A673 (cell line): Measurements from ENCODE around the gene IRF2BP2. TPM values are rescaled to one million over a fixed set of nuclear protein-coding genes. Genes with fewer than 3 reads are reported as not detected.

Source experiments
- BruUV-seq: library from RNA; stranded (reverse); fragments of 400-500 nt; replicated peaks from 2 replicates; lab custom pipeline; 2021; lab: Mats Ljungman, UMichigan
- CTCF ChIA-PET: fragments of 300-600 bp; sonication (Branson Sonifier 250); formaldehyde crosslinking; loops from one replicate; lab custom pipeline; 2022; ENCODE audit warnings: antibody characterized with exemption; lab: Charles Lee
- POLR2A ChIA-PET: fragments of 300-600 bp; sonication (Branson Sonifier 250); formaldehyde crosslinking; loops from one replicate; lab custom pipeline; 2022; ENCODE audit warnings: antibody characterized with exemption; ENCODE audit not compliant: low non-redundant PET; lab: Charles Lee
- DNase-seq: peaks from one replicate; pipeline ENCODE4 v3.0.0-alpha.2; 2015; ENCODE audit warnings: low spot score
- H3K27ac ChIP-seq: fragments of 200-600 bp; sonication (generic); 2 replicates; pipeline ENCODE4 v1.5.1; 2016; ENCODE audit warnings: mixed run types, low read depth, mild to moderate bottlenecking, mixed read lengths, antibody characterized with exemption, low read length; ENCODE audit not compliant: poor library complexity, severe bottlenecking
- H3K27me3 ChIP-seq: fragments of 200-600 bp; sonication (generic); replicated peaks from 2 replicates; pipeline ENCODE4 v1.6.1; 2017; ENCODE audit warnings: mixed run types, low read depth, mild to moderate bottlenecking, mixed read lengths, antibody characterized with exemption, low read length; ENCODE audit not compliant: insufficient read depth, poor library complexity
- H3K36me3 ChIP-seq: fragments of 200-600 bp; sonication (generic); 2 replicates; pipeline ENCODE4 v1.6.1; 2016; ENCODE audit warnings: mixed run types, mild to moderate bottlenecking, mixed read lengths, antibody characterized with exemption, low read length; ENCODE audit not compliant: insufficient read depth, poor library complexity, severe bottlenecking
- H3K4me1 ChIP-seq: fragments of 200-600 bp; sonication (generic); 2 replicates; pipeline ENCODE4 v1.6.1; 2017; ENCODE audit warnings: mixed run types, mild to moderate bottlenecking, mixed read lengths, antibody characterized with exemption, low read length; ENCODE audit not compliant: insufficient read depth, poor library complexity, severe bottlenecking
- H3K4me3 ChIP-seq: fragments of 200-600 bp; sonication (generic); 2 replicates; pipeline ENCODE4 v1.5.1; 2016; ENCODE audit warnings: low read depth, mixed run types, mild to moderate bottlenecking, mixed read lengths, low read length; ENCODE audit not compliant: poor library complexity, severe bottlenecking
- H3K9me3 ChIP-seq: fragments of 200-600 bp; sonication (generic); 2 replicates; pipeline ENCODE4 v1.6.1; 2016; ENCODE audit warnings: mixed run types, low read depth, mild to moderate bottlenecking, mixed read lengths, antibody characterized with exemption, low read length; ENCODE audit not compliant: poor library complexity, severe bottlenecking
- EZH2 ChIP-seq: fragments of 200-600 bp; sonication (generic); IDR thresholded peaks from 2 replicates; pipeline ENCODE4 v1.6.1; 2017; ENCODE audit warnings: borderline replicate concordance, low read depth, mild to moderate bottlenecking, mixed read lengths, antibody characterized with exemption, low read length; ENCODE audit not compliant: poor library complexity, severe bottlenecking
- intact Hi-C: fragments of 100-400 bp; cut with micrococcal nuclease; formaldehyde crosslinking; loops from one replicate; pipeline ENCODE4 v1.10.0; 2022; ENCODE audit not compliant: unreplicated experiment
- total RNA-seq: library from RNA; stranded (reverse); gene quantifications from 2 replicates; pipeline ENCODE4 v1.2.3, GENCODE V29; 2021
- TF ChIP-seq, protein P1 (sequence below): fragments of 300-800, 200-600 bp; sonication (generic); conservative IDR thresholded peaks from 2 replicates; pipeline ENCODE4 v1.5.1; 2017; ENCODE audit warnings: low read depth, mild to moderate bottlenecking, antibody characterized with exemption, low read length, moderate library complexity, mixed read lengths

The IRF2BP2 gene
- total RNA-seq, 1 experiment from 2014 or later = 43.8 TPM

DNA sequence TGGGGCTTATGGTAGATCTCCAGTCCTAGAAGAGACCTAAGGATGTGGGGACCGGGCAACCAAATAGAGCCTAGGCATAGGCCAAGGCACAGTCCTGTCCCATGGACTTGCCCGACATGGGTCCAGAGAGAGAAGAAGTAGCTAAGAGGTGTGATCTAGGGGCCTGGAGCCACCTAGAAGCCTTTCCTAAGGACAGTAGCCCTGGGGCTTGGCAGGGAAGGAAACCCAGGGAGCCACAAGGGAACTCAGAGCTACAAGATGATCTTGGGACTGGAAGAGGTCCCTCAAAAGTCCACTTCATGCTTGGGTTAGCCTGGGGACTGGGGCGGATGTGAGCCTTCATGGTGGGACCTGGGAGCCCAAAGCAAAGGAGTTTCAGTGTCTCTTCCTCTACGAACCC lies 18.8 kb downstream of the IRF2BP2 start:
- BruUV-seq = no TSS peak
- Histone ChIP-seq H3K4me3 (no peak overlapping the region), H3K4me1 (no peaks in the 10 kb centered on the region), H3K27ac (no peak overlapping the region), H3K9me3 (no peaks in the 10 kb centered on the region), H3K27me3 (no peaks in the 10 kb centered on the region), H3K36me3 (no peaks in the 10 kb centered on the region)
- CTCF ChIA-PET = no interaction called here
- DNase-seq = no peak
- POLR2A ChIA-PET = no interaction called here
- TF ChIP-seq, protein P1, sequence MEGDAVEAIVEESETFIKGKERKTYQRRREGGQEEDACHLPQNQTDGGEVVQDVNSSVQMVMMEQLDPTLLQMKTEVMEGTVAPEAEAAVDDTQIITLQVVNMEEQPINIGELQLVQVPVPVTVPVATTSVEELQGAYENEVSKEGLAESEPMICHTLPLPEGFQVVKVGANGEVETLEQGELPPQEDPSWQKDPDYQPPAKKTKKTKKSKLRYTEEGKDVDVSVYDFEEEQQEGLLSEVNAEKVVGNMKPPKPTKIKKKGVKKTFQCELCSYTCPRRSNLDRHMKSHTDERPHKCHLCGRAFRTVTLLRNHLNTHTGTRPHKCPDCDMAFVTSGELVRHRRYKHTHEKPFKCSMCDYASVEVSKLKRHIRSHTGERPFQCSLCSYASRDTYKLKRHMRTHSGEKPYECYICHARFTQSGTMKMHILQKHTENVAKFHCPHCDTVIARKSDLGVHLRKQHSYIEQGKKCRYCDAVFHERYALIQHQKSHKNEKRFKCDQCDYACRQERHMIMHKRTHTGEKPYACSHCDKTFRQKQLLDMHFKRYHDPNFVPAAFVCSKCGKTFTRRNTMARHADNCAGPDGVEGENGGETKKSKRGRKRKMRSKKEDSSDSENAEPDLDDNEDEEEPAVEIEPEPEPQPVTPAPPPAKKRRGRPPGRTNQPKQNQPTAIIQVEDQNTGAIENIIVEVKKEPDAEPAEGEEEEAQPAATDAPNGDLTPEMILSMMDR = no peak
- no peak for TF ChIP-seq EZH2
- intact Hi-C loops = no loop called here

DNA sequence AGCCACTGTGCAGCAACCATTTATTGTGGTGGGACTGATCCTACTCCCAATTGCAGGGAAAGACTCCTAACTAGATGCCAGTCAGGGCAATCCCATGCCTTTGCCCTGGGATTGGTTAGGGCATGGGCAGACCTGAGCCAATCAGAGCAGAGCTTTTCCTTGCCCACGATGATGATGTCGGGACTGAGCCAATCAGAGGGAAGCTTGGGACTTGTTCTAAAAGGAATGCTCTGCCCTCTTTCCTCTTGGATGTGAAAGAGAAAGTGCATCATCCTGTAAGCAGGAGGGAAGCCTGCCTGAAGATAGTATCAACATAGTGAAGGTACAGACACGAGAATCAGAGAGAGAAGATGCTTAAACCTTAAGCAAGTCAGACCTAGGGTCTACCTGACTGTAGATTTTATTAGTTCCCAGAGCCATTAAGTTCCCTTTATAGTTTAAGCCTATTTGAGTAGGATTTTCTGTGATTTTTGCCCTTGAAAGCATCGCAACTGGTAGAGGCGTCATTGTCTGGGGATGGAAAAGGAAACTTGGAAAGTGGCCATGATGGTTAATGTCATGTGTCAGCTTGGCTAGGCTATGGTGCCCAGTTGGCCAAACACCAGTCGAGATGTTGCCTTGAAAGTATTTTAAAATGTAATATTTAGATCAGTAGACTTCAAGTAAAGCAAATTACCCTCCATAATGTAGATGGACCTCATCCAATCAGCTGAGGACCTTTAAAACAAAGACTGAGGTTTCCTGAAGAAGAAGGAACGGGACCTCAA lies 19.9 kb downstream of the IRF2BP2 start:
- TF ChIP-seq, protein P1 = no peak
- TF ChIP-seq EZH2 = no peak

DNA sequence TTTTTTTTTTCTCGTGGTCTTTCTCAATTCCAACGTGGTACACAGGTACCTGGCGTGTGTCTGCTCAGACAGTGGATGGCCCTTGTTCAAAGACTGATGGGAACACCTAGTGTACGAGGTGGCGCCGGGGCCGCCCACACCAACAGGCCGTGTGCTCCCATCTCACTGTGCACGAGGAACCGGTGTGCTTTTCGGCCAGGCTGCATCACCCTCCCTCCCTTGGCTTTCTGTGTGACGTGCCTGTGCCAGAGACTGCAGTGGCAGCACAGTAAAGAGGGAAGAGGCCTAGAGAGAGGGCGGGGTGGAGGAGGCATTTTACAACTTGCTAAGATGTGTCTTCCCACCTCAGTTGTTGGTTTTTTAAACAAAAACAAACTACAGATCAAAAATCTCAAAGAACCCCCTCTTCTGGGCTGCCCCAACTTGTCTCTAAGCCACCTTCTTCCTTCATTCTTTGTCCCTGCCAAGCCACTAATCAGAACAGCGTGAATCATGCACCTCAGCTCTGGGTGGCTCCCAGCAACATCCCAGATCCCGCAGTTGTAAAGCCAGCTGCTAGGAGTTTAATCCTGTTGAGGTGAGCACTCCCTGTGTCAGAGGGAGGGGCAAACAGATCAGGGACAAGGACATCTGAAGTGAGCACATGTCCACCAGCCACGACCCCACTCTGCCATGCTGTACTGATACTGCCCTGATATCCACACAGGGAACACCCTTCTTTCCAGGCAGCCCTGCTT lies 20.7 kb downstream of the IRF2BP2 start:
- Histone ChIP-seq H3K9me3 (no peaks in the 10 kb centered on the region), H3K27ac (no peak overlapping the region), H3K4me3 (no peak overlapping the region), H3K36me3 (no peaks in the 10 kb centered on the region), H3K27me3 (no peaks in the 10 kb centered on the region), H3K4me1 (peaks cover 15% of the 10 kb centered on the region)
- intact Hi-C loops = no loop called here
- TF ChIP-seq, protein P1 = no peak
- no peak for TF ChIP-seq EZH2
- no TSS peak for BruUV-seq
- POLR2A ChIA-PET = no interaction called here
- CTCF ChIA-PET = no interaction called here
- no peak for DNase-seq

More for the DNA sequence above, 19.9 kb downstream of the IRF2BP2 start:
- BruUV-seq = no TSS peak
- peaks cover 9% of the 10 kb centered on the region for H3K4me1 ChIP-seq
- intact Hi-C loops = no loop called here
- no peak overlapping the region for H3K4me3 ChIP-seq
- ChIA-PET POLR2A (no interaction called here), CTCF (no interaction called here)
- no peaks in the 10 kb centered on the region for H3K36me3 ChIP-seq
- no peaks in the 10 kb centered on the region for H3K9me3 ChIP-seq
- no peak overlapping the region for H3K27ac ChIP-seq
- H3K27me3 ChIP-seq = no peaks in the 10 kb centered on the region
- DNase-seq = peak; percentile 13
